Activated naive CD4-positive, alpha-beta T cell (primary cell): ENCODE results near the gene NDUFB2.
A peak's percentile ranks its signal among the peaks of the same experiment; 100 is the strongest.
"Not testable (repeated sequence)": the region's sequence is repeated elsewhere in the genome, so short reads cannot be mapped to it uniquely, and the experiment has no call there.

ENCODE experiments used
- DNase-seq, 4 experiments: peaks; one replicate each; lab custom pipeline; 2025; lab: John Stamatoyannopoulos, UW

Gene NDUFB2

DNA sequence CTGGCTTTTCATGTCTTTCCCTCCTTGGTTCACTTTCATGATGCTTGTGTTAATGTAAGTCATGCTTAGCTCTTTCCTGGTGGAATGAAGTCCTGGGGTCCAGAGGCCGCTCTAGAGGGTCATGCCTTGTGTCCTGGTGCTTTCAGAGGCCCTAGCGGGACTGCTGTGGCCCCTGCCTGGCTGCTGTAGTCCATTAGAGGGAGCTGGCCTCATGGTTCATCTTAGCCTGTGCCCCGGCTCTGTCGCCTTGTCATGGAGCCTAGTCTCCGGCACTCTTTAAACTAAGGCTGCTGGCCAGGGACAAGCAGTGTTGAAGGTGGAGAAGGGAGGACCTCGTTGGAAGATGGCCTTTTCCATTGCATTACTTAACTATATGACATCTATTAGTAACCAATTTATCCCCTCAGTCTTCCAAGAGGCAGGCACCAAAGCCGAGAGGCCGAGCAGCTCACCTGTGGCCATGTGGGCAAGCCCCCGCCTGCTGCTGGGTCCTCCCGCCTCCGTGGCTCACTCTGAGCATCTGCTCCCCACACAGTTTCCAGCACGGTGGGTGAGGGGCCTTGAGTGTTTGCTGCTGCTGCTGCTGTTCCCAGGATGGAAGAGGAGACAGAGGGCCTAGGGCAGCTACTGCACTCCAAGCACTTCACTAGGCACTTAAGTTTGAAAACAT, 5.0 kb upstream of the NDUFB2 start:
- no peak for DNase-seq

GRCh38 chr7:140693849-140694248, 2.7 kb upstream of the NDUFB2 start:
- not testable (repeated sequence) for DNase-seq

DNA sequence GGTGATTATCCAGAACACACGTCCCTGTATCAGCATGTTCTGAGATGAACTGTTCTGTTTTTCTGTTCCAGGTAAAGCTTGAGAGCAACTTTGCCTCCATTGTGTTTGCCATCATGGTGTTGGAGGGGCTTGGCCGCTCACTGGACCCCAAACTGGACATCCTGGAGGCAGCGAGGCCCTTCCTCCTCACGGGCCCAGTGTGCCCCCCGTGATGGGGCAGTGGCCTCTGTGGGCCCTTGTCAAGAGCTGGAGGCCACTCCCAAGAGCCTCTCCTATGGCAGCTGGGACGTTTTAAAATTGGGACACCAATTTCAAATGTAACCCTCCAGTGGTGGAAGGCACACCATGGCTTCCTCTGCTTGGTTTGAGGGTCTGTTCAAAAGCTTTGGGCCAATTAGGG, 1.9 kb upstream of the NDUFB2 start:
- no peak for DNase-seq

- DNase-seq, result no peak
Measured at GRCh38 chr7:140695381-140695780, 1.1 kb upstream of the NDUFB2 start.

DNA sequence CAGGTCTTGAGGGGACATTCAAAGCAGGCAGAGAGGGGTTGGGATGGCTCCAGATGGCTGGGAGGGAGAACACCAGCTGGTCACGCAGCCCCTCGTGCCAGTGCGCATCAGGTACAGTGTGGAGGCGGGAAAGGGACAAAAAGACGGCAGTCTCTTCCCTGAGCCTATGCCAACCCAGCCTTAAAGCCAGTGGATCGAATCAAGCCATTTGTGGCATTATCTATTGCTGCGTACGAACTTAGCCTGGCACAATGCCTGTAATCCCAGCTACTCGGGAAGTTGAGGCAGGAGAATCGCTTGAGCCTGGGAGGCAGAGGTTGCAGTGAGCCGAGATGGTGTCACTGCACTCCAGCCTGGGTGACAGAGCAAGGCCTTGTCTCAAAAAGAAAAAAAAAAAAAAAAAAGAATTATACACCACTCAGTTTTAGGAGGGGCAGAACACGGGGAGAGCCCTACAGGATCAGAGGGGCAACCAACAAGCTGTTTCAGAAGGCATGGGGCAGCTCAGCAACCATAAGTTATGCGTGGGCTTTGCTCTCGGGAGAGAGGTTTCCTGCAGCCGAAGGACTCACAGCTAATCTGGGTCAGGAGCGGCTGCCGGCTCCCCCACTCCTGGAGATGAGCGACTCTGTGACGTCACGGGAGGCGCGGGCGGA, 356 bp upstream of the NDUFB2 start:
- DNase-seq, result peak in 2 of 4 experiments; percentile 88 to 91

DNA sequence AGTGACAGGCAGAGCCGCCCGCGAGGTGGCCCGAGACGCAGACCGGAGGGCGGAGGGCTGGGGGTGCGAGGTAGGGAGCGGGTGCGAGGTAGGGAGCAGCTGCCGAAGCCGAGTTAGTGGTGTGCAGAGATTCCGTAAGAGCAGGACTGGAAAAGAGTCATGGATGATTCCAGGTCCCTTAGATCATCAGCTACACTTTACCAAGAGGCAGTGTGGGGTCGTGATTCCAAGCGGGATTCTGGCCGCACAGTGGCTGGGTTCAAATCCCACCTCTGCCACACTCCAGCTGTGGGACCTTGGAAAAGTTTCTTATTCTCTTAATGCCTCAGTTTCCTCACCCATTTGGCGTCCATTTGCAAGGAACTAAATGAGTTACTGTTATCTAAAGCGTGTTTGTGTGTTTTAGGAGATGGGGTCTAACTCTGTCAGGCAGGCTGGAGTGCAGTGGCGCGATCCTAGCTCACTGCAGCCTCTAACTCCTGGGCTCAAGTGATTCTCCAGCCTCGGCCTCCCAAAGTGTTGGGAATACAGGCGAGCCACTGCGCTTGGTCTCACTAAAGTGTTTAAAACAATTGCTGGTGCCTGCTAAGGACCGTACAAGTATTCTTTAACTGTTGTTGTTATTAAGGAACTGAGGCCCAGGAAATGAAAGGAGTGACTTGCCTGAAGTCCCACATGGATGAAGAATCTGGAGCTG, 1.1 kb downstream of the NDUFB2 start:
- DNase-seq, result no peak

DNA sequence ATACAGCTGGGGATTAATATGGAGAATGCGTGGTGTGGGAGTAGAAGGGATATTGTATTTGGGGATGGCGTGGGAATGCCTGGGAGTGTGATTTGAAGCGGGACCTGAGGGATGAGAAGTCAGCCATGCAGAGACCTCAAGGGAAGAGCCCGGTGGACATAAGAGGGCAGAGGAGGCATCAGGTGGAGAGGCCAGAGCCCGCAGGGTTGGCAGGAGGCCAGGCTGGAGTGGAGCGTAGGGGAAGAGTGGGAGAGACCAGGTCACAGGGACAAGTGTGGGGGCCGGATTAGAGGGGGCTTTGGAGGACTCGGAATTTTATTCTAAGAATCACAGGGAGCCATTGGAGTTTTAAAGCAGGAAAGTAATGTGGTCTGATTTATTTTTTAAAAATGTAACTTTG, 2.0 kb downstream of the NDUFB2 start:
- no peak for DNase-seq

- DNase-seq, result no peak
Measured at GRCh38 chr7:140702774-140703173, 6.3 kb downstream of the NDUFB2 start.

- no peak for DNase-seq
Measured at GRCh38 chr7:140704205-140704604, 7.7 kb downstream of the NDUFB2 start.

DNA sequence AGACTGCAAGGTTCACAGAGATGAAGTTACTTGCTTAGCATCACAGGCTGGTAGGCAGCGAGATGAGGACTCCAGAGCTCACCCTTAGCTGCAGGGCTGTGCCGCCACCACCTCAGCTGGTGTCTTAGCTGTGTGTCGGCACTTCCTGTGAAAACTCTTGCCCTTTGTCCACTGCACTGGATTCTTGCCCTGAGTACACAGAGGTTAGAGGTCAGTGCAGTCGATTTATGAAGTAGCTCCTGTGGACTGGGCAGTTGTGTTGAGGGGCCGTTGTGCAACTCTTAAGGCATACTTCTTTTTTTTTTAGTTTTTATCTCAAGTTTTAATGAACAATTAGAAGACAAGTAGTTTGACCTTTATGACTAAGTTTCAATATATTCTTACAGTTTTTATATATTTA, 10.6 kb downstream of the NDUFB2 start:
- DNase-seq, result no peak

DNA sequence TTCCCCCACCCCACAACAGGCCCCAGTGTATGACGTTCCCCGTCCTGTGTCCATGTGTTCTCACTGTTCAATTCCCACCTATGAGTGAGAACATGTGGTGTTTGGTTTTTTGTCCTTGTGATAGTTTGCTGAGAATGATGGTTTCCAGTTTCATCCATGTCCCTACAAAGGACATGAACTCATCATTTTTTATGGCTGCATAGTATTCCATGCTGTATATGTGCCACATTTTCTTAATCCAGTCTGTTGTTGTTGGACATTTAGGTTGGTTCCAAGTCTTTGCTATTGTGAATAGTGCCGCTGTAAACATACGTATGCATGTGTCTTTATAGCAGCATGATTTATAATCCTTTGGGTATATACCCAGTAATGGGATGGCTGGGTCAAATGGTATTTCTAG, 12.3 kb downstream of the NDUFB2 start:
- DNase-seq, result not testable (repeated sequence)

- not testable (repeated sequence) for DNase-seq
Measured at GRCh38 chr7:140712392-140712791, 15.9 kb downstream of the NDUFB2 start.

- no peak for DNase-seq
Measured at GRCh38 chr7:140714331-140715040, 18.0 kb downstream of the NDUFB2 start.

DNA sequence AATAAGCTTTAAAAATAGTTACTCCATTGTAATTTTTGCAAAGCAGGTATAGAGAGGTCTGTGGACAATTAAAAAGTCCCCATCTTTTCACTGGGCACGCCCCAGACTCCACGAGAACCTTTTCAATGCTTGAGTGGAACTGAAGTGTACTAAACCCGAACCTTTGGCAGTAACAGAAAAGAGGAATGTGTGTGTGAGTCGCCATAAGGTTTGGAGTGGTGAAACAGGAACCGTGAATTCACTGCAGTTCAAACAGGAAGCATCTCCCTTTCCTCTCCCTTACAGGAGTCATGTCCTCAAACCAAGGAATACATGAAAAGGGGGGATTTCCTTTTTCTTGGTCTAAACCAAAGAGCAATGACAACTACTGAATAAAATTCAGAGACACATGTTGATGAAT, 23.2 kb downstream of the NDUFB2 start:
- DNase-seq, result no peak

GRCh38 chr7:140722254-140722653, 25.7 kb downstream of the NDUFB2 start:
- no peak for DNase-seq

DNA sequence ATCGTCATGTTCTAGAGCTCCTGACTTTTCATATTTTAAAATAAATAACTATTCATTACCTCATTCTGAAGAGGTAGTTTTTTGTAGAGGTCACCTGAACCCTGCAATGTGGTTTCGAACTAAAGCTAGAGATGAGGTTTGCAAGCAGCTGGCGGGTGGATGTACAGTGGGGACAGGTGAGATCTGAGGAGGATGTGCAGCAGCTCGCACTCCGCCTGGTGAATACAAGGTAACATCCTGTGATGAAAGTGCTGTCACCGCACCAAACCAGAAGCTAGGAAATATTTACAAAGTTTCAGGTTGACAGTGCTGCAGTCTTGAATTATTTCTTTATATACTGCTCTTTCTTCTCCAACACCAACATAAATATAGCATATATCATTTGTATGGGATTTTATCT, 26.5 kb downstream of the NDUFB2 start:
- DNase-seq, result peak in 2 of 4 experiments; percentile 3 to 42

- DNase-seq, result no peak
Measured at GRCh38 chr7:140723574-140723973, 27.1 kb downstream of the NDUFB2 start.

DNA sequence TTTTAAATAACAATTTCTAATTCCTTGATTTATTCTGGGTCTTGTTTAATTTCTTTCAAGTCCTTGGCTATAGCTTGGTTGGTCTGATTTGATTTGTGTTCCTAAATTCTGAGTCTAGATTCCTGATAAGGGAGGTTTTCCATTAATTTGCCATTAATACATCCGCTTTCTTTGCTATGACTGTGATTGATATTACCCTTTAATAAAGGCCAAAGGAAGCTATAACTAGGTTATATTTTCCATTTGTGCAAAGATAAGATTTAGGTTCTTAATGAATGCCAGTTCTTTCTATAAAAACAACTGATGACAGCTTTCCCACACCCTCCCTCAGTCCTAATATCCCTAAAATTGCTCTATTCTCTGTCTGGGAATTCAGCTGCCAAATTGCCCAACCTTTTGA, 28.2 kb downstream of the NDUFB2 start:
- no peak for DNase-seq

DNA sequence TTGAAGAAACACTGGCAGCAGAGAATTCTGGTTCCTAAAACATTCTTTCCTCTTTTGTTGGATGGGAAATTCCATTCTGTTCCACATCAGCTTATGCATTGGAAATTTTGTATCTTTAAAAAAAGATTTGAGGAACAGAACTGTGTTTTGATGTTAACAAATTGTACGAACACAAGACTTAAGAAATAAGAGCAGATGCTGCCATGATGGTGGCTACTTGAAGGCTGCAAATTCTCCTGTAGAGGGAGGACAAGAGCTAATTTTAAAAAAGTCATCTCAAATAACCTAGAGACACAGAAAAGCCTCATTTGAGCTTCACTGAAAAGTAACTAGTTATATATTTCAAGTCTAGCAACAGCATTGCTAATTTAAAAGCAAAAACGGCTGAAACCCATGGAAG, 29.8 kb downstream of the NDUFB2 start:
- no peak for DNase-seq

GRCh38 chr7:140732416-140732815, 35.9 kb downstream of the NDUFB2 start:
- DNase-seq, result no peak

- no peak for DNase-seq
Measured at GRCh38 chr7:140734096-140734495, 37.6 kb downstream of the NDUFB2 start.

DNA sequence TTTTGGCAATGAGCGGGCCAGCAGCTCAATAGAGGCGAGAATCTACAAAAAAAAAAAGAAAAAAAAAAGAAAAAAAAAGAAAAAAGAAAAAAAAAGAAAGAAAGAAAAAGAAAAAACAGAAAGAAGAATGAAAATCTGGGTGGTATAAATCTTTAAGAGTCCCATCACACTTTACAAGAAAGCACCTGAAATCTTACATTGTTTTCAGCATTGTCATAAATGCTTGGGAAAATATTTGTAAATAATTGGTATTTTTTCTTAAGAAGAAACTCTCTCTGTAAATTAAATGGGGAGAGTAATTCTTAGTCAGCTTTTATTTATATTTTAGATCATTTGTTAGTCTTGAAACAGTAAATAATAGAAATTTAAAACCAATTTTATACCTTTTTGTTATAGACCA, 38.2 kb downstream of the NDUFB2 start:
- DNase-seq, result no peak

DNA sequence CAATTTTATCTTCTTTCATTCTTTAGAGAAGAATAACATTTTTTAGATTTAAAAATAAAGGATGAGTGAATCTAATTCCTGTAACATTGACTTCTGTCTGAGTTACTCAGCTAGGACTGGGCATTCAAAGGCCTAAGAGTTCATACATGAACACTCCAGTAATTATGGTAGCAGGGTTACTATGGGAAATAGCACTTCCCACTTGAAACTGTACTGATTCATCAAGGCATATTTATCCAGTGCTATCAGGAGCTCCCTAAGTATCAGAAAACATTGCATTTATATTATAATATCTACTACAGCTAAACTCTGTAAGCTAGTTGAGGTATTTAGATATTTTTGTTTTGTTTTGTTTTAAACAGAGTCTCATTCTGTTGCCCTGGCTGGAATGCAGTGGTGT, 41.8 kb downstream of the NDUFB2 start:
- DNase-seq, result no peak
